IgD-negative memory B cell (primary cell): ENCODE results near the gene BCAT1. TPM values are rescaled to one million over a fixed set of nuclear protein-coding genes. Genes with fewer than 3 reads are reported as not detected.
"Not testable (repeated sequence)": the region's sequence is repeated elsewhere in the genome, so short reads cannot be mapped to it uniquely, and the experiment has no call there.

Source experiments
- H3K27ac Mint-ChIP-seq, 3 donors: one replicate each; pipeline ENCODE4 v1.8.0; 2020 to 2022; ENCODE audit warnings: mild to moderate bottlenecking in 3 of 3, mixed read lengths in 3 of 3, moderate library complexity in 1 of 3
- H3K27me3 Mint-ChIP-seq: one replicate; pipeline ENCODE4 v1.8.0; 2021; ENCODE audit warnings: mixed read lengths
- H3K36me3 Mint-ChIP-seq: one replicate; pipeline ENCODE4 v1.8.0; 2020; ENCODE audit warnings: mild to moderate bottlenecking, mixed read lengths
- H3K4me1 Mint-ChIP-seq, 3 donors: one replicate each; pipeline ENCODE4 v1.8.0; 2020 to 2022; ENCODE audit warnings: mixed read lengths in 3 of 3, mild to moderate bottlenecking in 1 of 3
- H3K4me3 Mint-ChIP-seq, 4 donors: one replicate each; pipeline ENCODE4 v1.8.0; 2020 to 2022; ENCODE audit warnings: mild to moderate bottlenecking in 4 of 4, mixed read lengths in 4 of 4, moderate library complexity in 3 of 4
- H3K9me3 Mint-ChIP-seq, 3 donors: one replicate each; pipeline ENCODE4 v1.8.0; 2020 to 2021; ENCODE audit warnings: mixed read lengths in 3 of 3, mild to moderate bottlenecking in 1 of 3
- polyA plus RNA-seq: library from polyadenylated mRNA; unstranded; fragments of 300-500 nt; fragmentation: Illumina TruSeq; gene quantifications from one replicate; pipeline ENCODE4 v1.2.3, GENCODE V29; 2021

The BCAT1 gene
- polyA plus RNA-seq, 1 donor from 2014 or later = 11.5 TPM

DNA sequence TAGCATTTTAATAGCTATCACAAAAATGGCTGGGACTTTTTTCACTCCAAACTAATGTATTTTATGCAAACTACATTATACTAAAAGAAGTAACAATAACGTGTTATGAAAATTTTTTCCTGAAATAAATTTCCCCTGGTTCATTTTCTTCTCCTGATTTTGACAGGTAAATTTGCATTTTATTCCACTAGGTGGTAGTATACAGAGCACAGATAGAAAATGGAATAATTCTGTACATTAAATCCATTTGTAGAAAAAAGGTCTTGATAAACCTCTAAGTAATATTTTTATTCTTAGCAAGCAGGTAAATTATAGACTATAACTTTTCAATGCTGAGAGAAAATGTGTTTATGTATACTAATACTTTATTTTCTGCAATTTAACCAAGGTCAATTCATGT lies 96.5 kb downstream of the BCAT1 start:
- Mint-ChIP-seq H3K27me3 (no peaks in the 10 kb centered on the region), H3K4me1 (peaks cover 0 to 3% (median 1%) of the 10 kb centered on the region in 3 donors), H3K4me3 (no peak overlapping the region), H3K36me3 (peaks cover 3% of the 10 kb centered on the region), H3K27ac (no peak overlapping the region), H3K9me3 (no peaks in the 10 kb centered on the region)

DNA sequence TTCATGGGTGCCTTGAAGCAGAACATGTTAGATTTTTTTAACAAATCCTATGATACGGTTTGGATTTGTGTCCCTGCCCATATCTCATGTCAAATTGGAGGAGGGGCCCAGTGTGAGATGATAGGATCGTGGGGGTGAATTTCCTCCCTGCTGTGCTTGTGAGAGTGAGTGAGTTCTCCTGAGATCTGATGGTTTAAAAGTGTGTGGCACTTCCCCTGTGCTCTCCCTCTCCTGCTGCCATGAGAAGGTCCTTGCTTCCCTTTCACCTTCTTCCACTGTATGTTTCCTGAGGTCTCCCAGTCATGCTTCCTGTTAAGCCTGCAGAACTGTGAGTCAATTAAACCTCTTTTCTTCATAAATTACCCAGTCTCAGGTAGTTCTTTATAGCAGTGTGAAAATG lies 97.0 kb downstream of the BCAT1 start:
- not testable (repeated sequence) for H3K27me3 Mint-ChIP-seq, H3K27ac Mint-ChIP-seq, H3K9me3 Mint-ChIP-seq, H3K4me1 Mint-ChIP-seq, H3K4me3 Mint-ChIP-seq, H3K36me3 Mint-ChIP-seq

- Mint-ChIP-seq H3K4me3 (no peak overlapping the region), H3K36me3 (peaks cover 6% of the 10 kb centered on the region), H3K27me3 (no peaks in the 10 kb centered on the region), H3K4me1 (peaks cover 0 to 1% (median 0%) of the 10 kb centered on the region in 3 donors), H3K9me3 (no peaks in the 10 kb centered on the region), H3K27ac (no peak overlapping the region)
These were observed 97.6 kb downstream of the BCAT1 start for GRCh38 chr12:24851341-24851740.

DNA sequence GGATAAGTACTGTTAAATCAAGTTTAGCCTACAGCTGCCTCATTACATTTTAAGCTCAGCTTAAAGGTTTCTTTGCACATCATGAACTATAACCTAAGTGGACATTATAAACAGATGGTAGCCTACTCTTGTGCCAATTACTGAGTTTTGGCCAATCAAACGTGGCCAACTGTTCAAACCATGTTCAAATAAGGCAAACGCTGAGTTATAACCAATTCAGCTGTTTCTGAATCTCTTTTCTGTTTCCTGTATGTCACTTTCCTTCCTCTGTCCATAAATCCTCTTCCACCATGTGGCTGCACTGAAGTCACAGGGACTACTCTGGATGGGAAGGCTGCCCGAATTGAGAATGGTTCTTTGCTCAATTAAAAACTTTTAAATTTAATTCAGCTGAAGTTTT lies 98.4 kb downstream of the BCAT1 start:
- H3K27me3 Mint-ChIP-seq = no peaks in the 10 kb centered on the region
- no peak overlapping the region for H3K27ac Mint-ChIP-seq
- H3K9me3 Mint-ChIP-seq = no peaks in the 10 kb centered on the region
- H3K4me3 Mint-ChIP-seq = no peak overlapping the region
- H3K4me1 Mint-ChIP-seq = peaks cover 0 to 1% (median 0%) of the 10 kb centered on the region in 3 donors
- peaks cover 3% of the 10 kb centered on the region for H3K36me3 Mint-ChIP-seq

DNA sequence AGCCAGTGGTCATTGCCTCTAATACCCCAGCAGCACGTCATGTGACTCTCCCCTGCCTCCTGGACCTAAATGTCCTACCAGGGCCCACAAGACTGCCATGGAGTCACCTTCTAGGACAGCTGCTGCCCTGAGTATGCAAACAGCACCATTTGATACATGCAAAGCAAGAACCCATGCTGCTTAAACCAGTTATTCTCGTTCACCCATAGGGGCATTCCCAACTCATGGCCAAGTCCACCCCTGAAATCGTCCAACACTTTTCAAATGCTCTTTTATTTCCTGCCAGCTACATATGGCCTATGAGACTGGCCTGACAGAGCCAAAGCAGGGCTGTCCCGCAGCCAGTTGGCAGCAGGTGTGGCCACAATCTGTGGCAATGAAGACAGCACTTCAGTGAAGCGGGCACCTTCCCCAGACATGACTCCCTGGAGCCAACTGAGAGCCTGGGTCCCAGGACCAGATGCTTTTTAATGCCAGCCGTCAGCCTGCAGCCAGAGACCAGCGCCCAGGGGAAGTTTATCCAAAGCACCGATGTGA lies 99.9 kb downstream of the BCAT1 start:
- no peaks in the 10 kb centered on the region for H3K9me3 Mint-ChIP-seq
- H3K4me1 Mint-ChIP-seq = peaks cover 0 to 1% (median 0%) of the 10 kb centered on the region in 3 donors
- H3K4me3 Mint-ChIP-seq = no peak overlapping the region
- peaks cover 3% of the 10 kb centered on the region for H3K36me3 Mint-ChIP-seq
- no peaks in the 10 kb centered on the region for H3K27me3 Mint-ChIP-seq
- no peak overlapping the region for H3K27ac Mint-ChIP-seq

DNA sequence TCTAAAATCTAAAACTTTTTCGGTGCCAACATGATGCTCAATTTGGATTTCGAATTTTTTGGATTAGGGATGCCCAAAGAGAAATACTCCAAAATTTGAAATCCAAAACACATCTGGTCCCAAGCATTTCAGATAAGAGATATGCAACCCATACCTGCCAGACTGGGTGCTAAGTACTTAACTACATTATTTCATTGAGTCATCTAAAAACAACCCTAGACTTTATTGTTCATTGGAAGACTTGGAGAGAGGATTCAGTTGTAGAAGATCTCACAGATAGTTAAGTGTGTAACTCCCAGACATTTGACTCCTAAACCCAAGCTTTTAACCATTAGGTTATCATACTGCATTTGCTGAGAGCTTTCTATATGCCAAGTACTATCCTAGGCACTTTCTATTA lies 102.2 kb downstream of the BCAT1 start:
- Mint-ChIP-seq H3K4me3 (no peak overlapping the region), H3K27me3 (peaks cover 3% of the 10 kb centered on the region), H3K9me3 (no peaks in the 10 kb centered on the region), H3K27ac (no peak overlapping the region), H3K4me1 (peaks cover 0 to 1% (median 0%) of the 10 kb centered on the region in 3 donors), H3K36me3 (peaks cover 3% of the 10 kb centered on the region)

DNA sequence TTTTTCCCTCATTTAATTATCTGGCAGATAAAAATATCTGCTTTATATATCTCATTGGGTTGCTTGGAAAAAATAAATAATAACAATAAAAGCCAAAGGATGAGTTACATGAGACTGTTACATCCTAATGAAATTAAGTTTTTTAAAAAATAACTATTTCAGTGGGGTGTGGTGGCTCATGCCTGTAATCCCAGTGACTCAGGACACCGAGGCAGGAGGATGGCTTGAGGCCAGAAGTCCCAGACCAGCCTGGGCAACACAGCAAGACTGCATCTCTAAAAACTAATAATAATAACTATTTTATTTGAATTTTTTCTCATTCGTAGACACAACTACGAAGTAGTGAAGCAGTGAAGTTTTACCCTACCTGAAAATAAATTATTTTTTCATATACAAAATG lies 103.3 kb downstream of the BCAT1 start:
- Mint-ChIP-seq H3K27me3 (peaks cover 3% of the 10 kb centered on the region), H3K36me3 (peaks cover 4% of the 10 kb centered on the region), H3K27ac (no peak overlapping the region), H3K4me3 (no peak overlapping the region), H3K9me3 (no peaks in the 10 kb centered on the region), H3K4me1 (peaks cover 0 to 1% (median 0%) of the 10 kb centered on the region in 3 donors)

DNA sequence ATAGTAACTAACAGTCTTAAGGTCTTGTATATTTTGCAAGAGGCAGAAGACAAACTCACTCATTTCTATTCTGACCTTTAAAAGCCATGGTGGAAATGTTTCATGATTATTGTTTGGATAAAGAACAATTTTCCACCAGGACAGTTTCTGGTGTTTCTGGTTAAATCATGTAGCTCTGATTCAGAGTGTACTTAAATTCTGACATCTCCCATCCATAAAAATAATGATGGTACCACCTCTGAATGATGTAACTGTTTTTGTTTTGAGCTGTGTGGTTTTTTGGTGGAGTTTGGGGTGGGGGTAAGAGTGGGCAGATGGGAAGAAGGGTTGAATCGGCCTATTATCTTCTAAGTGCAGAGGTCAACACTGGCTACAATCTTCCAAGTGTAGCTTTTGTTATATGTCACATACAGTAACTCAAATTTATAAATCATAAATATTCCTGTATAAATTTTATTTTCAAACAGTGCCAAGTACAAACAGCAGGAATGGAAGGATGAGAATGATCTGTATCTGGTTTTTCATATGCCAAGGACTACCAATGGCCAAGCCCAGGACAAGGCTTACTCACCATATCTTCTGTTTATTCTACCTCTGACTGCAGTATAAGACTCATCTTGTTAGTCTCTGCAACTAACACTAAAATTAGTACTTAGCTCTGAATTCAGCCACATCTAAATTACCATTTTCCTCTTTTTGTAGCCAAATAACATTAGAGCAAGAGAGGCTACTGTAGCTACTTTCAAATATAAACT lies 108.7 kb downstream of the BCAT1 start:
- Mint-ChIP-seq H3K9me3 (no peaks in the 10 kb centered on the region), H3K36me3 (peaks cover 2% of the 10 kb centered on the region), H3K27me3 (peaks cover 7% of the 10 kb centered on the region), H3K4me3 (peak overlapping the region in 1 of 4 donors; percentile 80), H3K27ac (no peak overlapping the region), H3K4me1 (peaks cover 0 to 12% (median 10%) of the 10 kb centered on the region in 3 donors)

- peaks cover 0 to 12% (median 10%) of the 10 kb centered on the region in 3 donors for H3K4me1 Mint-ChIP-seq
- peaks cover 7% of the 10 kb centered on the region for H3K27me3 Mint-ChIP-seq
- no peak overlapping the region for H3K27ac Mint-ChIP-seq
- H3K9me3 Mint-ChIP-seq = no peaks in the 10 kb centered on the region
- peaks cover 2% of the 10 kb centered on the region for H3K36me3 Mint-ChIP-seq
- H3K4me3 Mint-ChIP-seq = peak overlapping the region in 3 of 4 donors; percentile 13 to 80 (median 65)
These were observed 109.6 kb downstream of the BCAT1 start for GRCh38 chr12:24839268-24839791.

DNA sequence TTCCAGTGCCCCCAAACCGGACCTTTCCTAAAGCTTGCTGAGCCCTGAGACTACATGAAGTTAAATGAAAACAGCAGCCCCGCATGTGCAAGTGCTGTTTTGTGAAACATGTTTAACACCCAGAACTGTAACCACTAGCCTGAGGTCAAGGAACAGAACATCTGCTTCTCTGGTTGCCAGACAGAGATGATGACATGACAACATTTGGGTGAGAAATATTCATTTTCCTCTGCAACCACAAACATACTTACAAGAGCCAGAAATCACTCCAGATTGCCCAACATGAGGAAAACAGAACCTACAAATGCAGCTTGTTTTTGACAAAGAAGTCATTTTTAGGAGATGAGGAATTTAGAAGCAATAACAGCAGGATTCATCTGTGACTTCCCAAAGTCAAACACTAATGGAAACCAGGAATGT lies 110.4 kb downstream of the BCAT1 start:
- H3K36me3 Mint-ChIP-seq = peaks cover 2% of the 10 kb centered on the region
- H3K27ac Mint-ChIP-seq = no peak overlapping the region
- H3K4me3 Mint-ChIP-seq = peak overlapping the region in 1 of 4 donors; percentile 7
- peaks cover 7% of the 10 kb centered on the region for H3K27me3 Mint-ChIP-seq
- H3K4me1 Mint-ChIP-seq = peaks cover 0 to 12% (median 10%) of the 10 kb centered on the region in 3 donors
- H3K9me3 Mint-ChIP-seq = no peaks in the 10 kb centered on the region

DNA sequence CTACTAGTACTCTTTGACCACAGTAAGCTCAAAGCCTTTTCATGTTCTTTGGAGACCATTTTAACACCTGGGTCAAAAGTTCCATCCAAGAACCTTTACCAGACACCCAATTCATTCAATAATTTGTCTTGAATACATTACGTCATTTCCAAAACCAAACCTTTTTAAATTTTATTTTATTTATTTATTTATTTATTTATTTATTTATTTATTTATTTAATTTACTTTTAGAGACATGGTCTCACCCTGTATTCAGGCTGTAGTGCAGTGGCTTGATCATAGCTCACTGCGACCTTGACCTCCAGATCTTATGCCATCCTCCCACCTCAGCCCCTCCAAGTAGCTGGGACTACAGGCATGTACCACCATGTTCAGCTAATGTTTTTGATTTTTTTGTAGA lies 113.5 kb downstream of the BCAT1 start:
- Mint-ChIP-seq H3K36me3 (no peaks in the 10 kb centered on the region), H3K9me3 (no peaks in the 10 kb centered on the region), H3K27me3 (peaks cover 4% of the 10 kb centered on the region), H3K4me3 (no peak overlapping the region), H3K4me1 (peaks cover 0 to 12% (median 10%) of the 10 kb centered on the region in 3 donors), H3K27ac (no peak overlapping the region)

DNA sequence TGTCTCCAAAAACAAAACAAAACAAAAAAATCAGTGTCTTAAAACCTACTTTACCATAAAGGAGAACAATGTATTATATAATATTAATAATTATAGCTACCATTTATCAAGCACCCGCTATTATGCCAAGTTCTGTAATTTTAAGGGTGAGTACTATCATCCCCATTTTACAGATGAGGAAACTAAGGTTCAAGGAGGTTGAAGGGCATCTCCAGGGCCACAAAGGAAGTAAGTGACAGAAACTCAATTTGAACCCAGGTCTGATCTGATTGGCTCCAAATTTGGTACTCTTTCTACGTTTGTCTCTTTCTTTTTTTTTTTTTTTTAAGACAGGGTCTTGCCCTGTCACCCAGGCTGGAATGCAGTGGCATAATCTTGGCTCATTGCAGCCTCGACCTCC lies 115.4 kb downstream of the BCAT1 start:
- Mint-ChIP-seq H3K27ac (no peak overlapping the region), H3K9me3 (no peaks in the 10 kb centered on the region), H3K27me3 (no peaks in the 10 kb centered on the region), H3K36me3 (no peaks in the 10 kb centered on the region), H3K4me1 (peaks cover 0 to 4% (median 2%) of the 10 kb centered on the region in 3 donors), H3K4me3 (no peak overlapping the region)

DNA sequence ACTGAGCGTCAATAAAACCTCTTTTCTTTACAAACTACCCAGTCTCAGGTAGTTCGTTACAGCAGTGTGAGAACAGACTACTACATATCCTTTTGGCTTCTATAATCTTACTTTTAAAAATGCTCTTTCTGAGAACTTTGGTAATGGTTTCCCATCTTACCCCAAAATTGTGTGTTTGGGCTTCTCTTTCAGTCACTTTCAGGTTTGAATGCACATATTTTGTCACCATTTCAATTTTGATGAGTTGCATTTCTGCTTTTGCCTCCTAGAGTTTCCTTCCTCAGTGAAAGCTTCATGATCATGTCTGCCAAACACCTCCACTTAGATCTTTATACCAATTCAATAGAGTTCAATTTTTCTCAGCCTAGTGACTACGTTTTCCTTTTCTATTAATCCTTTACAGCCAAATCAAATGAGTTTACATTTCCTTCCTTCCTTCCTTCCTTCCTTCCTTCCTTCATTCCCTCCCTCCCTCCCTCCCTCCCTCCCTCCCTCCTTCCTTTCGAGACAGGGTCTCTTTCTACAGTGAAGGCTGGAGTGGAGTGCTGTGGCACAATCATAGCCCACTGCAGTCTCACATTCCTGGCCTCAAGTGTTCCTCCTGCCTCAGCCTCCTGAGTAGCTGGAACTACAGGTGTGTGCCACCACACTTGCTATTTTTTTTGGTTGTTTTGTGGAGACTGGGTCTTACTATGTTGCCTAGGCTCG lies 124.9 kb downstream of the BCAT1 start:
- H3K36me3 Mint-ChIP-seq = peaks cover 2% of the 10 kb centered on the region
- H3K4me1 Mint-ChIP-seq = peaks cover 28 to 33% (median 30%) of the 10 kb centered on the region in 3 donors
- H3K27me3 Mint-ChIP-seq = peaks cover 3% of the 10 kb centered on the region
- peak overlapping the region in 2 of 3 donors; percentile 7 to 27 for H3K27ac Mint-ChIP-seq
- peak overlapping the region in 2 of 4 donors; percentile 51 to 74 for H3K4me3 Mint-ChIP-seq
- H3K9me3 Mint-ChIP-seq = peaks cover 0 to 3% (median 1%) of the 10 kb centered on the region in 3 donors

GRCh38 chr12:24822121-24822899 lies 126.6 kb downstream of the BCAT1 start:
- Mint-ChIP-seq H3K27me3 (peaks cover 3% of the 10 kb centered on the region), H3K27ac (no peak overlapping the region), H3K4me1 (peaks cover 28 to 35% (median 30%) of the 10 kb centered on the region in 3 donors), H3K4me3 (peak overlapping the region in 2 of 4 donors; percentile 19 to 42), H3K9me3 (peaks cover 0 to 3% (median 1%) of the 10 kb centered on the region in 3 donors), H3K36me3 (peaks cover 2% of the 10 kb centered on the region)
